Limb (tissue), 2 donors: Measurements from ENCODE around the gene ZPBP2.

Experiments used
- DNase-seq, 2 donors: peaks; one replicate each; pipeline ENCODE4 v3.0.0-alpha.2; 2016; ENCODE audit errors: extremely low spot score in 2 of 2

Gene ZPBP2

GRCh38 chr17:39904990-39905288 is 36.9 kb downstream of the ZPBP2 start:
- no peak for DNase-seq

DNA sequence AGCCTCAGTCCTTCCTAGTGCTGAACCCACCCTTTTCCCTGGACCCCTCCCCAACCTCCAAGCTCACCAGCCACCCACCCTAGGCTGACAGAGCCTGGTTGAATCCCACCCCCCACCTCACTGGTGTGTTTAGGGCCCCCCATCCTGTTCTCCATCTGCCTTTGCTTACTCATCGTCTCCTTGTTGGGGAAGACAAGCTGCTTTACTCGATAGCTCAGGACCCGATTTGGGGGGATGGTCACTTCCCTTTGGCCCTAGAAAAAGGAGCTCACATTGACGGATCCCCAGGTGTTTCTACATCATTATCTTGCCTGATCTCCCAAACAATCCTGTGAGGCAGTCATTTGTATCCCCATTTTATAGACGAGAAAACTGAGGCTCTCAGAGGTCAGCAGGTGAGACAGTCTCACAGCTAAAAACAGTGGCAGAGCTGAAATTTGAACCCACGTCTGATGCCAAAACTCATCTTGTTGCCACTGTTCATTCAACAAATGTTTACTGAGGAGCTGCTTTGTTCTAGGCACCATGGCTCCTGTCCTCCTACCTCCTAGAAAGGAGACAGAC is 40.9 kb downstream of the ZPBP2 start:
- no peak for DNase-seq

DNA sequence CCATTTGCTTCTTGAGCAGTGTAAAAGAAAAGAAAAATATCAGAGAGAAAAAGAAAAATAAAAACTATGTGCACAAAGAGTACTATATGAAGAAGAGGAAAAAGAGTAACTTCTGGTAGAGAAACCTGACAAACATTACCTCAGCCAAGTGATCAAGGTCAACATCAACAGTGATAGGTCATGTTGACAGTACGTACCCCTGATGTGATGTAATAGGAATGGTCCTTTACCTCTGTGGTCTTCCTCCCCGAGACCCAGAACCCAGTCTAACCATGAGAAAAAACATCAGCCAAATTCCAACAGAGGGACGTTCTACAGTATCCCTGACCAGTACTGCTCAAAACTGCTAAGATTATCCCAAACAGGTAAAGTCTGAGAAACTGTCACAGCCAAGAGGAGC is 46.0 kb downstream of the ZPBP2 start:
- no peak for DNase-seq

GRCh38 chr17:39915559-39915958 is 47.6 kb downstream of the ZPBP2 start:
- no peak for DNase-seq

DNA sequence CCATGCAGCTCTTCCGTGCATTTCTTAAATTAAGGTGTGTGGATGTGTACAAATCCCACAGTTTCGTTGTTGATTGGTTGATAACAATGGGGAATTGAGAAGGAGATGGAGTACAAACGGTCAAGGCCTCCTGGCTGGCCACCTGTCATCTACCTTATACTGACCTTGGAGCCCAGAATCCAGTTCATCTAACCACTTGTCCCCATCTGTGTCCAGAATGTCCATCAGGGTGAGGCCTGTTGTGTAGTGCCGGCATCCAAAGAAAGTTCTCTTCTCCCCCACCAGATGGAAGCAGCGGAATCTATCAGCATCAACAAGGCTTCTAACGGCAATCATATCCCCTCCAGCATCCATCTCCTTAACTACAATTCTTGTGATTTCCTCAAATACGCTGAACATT is 48.9 kb downstream of the ZPBP2 start:
- no peak for DNase-seq

DNA sequence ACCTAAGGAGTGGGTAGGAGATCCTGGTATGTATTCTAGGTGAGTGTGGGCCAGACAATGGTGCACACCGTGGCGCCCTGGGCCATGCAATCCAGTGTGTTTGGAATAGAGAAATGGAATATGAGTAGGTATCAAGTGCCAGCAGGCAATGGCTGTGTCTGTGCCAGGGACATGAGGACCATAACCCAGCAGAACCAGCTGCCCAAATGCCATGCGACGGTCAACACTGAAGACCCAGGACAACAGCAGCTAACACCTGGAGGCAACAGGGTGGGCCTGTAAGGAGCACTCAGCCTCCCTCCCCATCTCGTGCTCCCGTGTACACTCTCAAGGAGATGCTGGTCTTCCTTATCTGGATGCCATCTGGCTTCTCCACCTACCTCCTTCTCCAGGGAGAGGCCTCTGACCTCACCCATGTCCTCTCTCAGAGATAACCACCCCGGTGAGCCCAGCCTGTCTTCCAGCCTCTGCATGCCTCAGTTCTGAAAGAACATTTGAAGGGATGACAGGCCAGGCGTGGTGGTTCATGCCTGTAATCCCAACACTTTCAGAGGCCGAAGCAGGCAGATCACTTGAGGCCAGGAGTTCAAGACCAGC is 51.2 kb downstream of the ZPBP2 start:
- DNase-seq = no peak

GRCh38 chr17:39920218-39921210 is 52.5 kb downstream of the ZPBP2 start:
- no peak for DNase-seq

GRCh38 chr17:39921323-39921722 is 53.3 kb downstream of the ZPBP2 start:
- no peak for DNase-seq

- DNase-seq = no peak
These were observed 54.0 kb downstream of the ZPBP2 start for GRCh38 chr17:39922006-39922405.

DNA sequence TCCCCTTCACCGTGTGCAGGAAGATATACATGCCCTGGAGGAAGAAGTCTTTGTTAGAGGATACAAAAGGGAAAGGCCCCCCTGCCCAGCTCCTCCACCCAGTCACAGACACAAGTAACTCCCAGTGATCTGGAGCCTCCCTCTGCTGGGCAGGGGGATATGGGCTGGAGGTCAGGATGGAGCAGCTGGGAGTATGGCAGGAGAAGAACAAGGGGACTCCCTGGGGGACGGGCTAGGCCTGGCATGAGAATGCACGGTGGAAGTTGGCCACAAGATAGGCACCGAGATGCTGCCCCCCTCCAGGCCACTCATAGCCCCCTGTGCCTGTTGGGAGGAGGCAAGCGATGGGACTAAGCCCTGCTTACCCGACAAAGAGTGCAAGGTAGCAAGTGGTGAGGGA is 55.2 kb downstream of the ZPBP2 start:
- DNase-seq = no peak

- DNase-seq = no peak
These were observed 56.1 kb downstream of the ZPBP2 start for GRCh38 chr17:39923836-39924690.

DNA sequence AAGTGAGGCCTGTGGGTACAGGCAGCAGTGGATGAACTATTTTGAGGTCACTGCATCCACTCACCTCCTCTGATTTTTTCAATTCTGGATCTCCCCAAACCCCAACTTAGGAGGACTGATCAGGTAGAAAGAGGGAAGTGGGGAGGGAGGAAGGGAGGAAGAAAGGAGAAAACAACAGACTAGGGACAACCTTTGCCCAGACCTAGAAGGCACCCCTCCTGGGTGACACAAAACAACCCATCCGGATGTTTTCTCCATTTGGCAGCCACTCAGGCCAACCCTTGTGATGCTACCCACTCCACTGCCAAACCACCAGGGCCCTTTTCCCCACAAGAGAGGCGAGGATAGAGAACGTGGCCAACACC is 56.7 kb downstream of the ZPBP2 start:
- no peak for DNase-seq

DNA sequence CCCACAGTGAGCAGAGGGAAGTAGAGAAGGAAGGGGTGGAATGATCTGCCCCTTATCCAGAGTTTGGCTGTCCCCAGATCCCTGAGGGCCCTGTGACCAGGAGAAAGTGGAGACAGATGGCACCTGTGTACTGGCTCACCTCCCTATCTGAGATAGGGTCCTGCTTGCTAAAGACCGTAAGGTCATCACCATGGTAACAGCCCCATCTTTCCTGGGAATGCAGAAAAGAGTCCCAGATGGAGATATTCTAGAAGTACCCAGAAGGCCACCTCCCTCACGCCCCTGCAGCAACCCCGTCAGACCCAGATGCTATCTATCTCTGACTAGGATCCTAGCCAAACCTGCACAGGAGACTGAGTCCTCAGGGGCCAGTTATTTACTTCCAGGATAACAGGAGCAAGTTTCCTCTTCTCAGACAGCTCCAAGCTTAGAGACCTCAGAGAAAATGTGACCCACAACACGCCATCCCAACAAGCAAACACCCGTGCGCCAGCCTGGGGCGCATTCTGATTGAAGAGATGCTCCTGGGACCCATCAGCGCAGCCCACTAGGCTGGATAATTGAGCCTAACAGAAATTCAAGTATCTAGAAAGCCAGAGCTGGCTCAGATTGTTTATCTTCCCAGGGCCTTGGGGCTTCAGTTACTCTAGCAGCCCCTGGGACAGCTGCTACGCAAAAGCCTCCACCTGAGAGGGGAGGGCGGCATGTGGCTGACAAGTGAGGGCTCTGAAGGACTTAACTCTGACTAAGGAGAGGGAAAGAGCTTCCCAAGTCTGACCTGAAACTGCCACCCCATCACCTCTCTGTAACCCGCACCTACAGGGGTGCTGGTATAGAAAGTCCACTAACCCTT is 57.5 kb downstream of the ZPBP2 start:
- no peak for DNase-seq

- DNase-seq = no peak
These were observed 58.2 kb downstream of the ZPBP2 start for GRCh38 chr17:39926135-39926587.

DNA sequence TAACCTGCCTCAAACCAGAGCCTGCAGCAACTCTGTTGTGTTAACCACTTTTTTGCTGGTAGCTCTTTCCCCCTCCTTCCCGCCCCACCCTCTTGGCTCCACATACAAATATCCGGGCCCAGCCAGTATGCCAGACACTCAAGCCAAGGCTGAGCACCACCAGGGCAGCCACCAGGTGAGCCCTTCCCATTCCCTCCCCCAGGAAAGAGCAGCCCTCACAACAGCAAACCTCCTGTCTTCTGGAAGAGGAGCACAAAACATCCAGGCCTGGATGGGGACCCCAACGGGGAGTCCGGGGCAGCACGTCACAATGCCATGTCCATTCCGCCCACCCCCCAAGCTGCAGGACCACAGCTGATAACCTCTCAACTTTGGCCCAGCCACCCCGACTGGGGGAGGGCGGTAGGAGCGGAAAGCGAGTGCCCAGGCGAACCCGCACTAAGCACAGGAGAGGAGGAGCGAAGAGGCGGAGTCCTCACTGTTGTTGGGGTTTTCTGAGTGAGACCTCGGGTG is 58.6 kb downstream of the ZPBP2 start:
- no peak for DNase-seq
